Breast epithelium (tissue), 4 donors: ENCODE data around the gene AHRR. TPM values are rescaled to one million over a fixed set of nuclear protein-coding genes. Genes with fewer than 3 reads are reported as not detected.

Experiments used
- DNase-seq, 2 donors: peaks; one replicate each; pipeline ENCODE4 v3.0.0-alpha.2; 2019; ENCODE audit warnings: low spot score in 2 of 2
- H3K27ac ChIP-seq, 2 donors: fragments of 200-600 bp; sonication (generic) in 1 of 2; one replicate each; pipeline ENCODE4 v1.5.1; 2016 to 2019; ENCODE audit warnings: mild to moderate bottlenecking in 1 of 2
- H3K27me3 ChIP-seq, 2 donors: fragments of 200-600 bp; sonication (generic) in 1 of 2; one replicate each; pipeline versions ENCODE4 v1.5.1 to v1.6.0; 2017 to 2019; ENCODE audit warnings: control low read depth in 1 of 2, mild to moderate bottlenecking in 1 of 2
- H3K36me3 ChIP-seq: fragments of 200-600 bp; one replicate; pipeline ENCODE4 v1.5.1; 2019
- H3K4me1 ChIP-seq, 2 donors: fragments of 200-600 bp; sonication (generic); one replicate each; pipeline ENCODE4 v1.5.1; 2016 to 2019; ENCODE audit warnings: control low read depth in 1 of 2
- H3K4me3 ChIP-seq, 3 donors: fragments of 200-600 bp; sonication (generic); 1 replicate in 2 of 3; 2 replicates in 1 of 3; pipeline ENCODE4 v1.5.1; 2016 to 2019; ENCODE audit warnings: mild to moderate bottlenecking in 3 of 3, moderate library complexity in 2 of 3
- H3K9me3 ChIP-seq, 2 donors: fragments of 200-600 bp; sonication (generic) in 1 of 2; one replicate each; pipeline ENCODE4 v1.5.1; 2016 to 2019; ENCODE audit warnings: control low read depth in 1 of 2
- POLR2A ChIP-seq: fragments of 450-650 bp; IDR thresholded peaks from one replicate; pipeline ENCODE4 v1.6.1; 2016; ENCODE audit warnings: antibody characterized with exemption, mild to moderate bottlenecking, moderate library complexity
- POLR2AphosphoS5 ChIP-seq, 3 donors: sonication (generic); formaldehyde crosslinking; IDR thresholded peaks; one replicate each; pipeline ENCODE4 v1.6.1; 2017; ENCODE audit warnings: antibody characterized with exemption in 3 of 3
- intact Hi-C: fragments of 100-400 bp; cut with DNase I; formaldehyde crosslinking; loops from one replicate; pipeline ENCODE4 v1.15.1; 2023; ENCODE audit warnings: low total_unique reads
- total RNA-seq, 3 donors: library from RNA; depleted of rRNA; stranded (reverse); fragments of >200 nt; gene quantifications; one replicate each; pipeline ENCODE4 v1.1.0, GENCODE V29; 2016
- TF ChIP-seq, protein P1 (sequence below), 3 donors: fragments of 450-650 bp; IDR thresholded peaks; one replicate each; pipeline ENCODE4 v1.5.1; 2016 to 2017; ENCODE audit warnings: antibody characterized with exemption in 3 of 3, mild to moderate bottlenecking in 3 of 3, moderate library complexity in 3 of 3

AHRR gene
- total RNA-seq, 3 donors from 2014 or later: 0.88 to 0.98 TPM; not detected in 1

DNA sequence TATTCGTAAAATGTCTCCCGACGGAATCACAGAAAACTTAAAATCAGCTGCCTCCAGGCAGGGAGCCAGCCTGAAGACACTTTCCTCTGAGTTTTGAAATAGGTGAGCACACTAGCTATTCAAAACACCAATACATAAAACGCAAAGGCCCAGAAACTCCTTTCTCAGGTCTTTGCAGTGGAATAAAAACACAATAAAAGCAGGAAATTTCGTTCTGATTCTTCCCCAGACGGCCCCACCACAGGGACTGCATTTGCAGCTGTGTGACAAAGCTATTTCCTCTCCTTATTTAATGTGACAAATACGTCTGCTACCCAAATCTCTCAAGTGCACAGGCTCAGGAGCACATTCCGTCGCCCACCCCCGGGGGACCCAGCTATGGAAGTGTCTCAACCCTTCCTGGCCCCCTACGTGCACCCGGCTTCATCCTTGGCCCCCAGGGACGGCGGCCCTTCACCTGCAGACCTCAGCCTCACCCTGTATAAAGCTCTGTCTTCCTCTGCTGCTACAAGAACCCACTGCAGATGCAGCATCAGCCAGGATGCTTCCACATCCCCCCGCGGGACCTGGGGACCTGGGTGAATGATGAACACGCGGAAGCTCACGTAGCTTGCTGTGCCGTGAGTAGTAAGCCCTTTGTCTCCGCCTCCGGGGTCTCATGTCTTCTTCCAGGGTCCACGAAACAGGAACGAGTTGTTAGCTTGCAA lies 24.9 kb downstream of the AHRR start:
- intact Hi-C loops: no loop called here
- Histone ChIP-seq H3K4me3 (no peak overlapping the region), H3K27ac (no peak overlapping the region), H3K36me3 (no peaks in the 10 kb centered on the region), H3K4me1 (no peaks in the 10 kb centered on the region), H3K9me3 (no peaks in the 10 kb centered on the region), H3K27me3 (no peaks in the 10 kb centered on the region)
- TF ChIP-seq POLR2AphosphoS5 (IDR thresholded peaks at IDR 0.05): no peak
- TF ChIP-seq, protein P1, sequence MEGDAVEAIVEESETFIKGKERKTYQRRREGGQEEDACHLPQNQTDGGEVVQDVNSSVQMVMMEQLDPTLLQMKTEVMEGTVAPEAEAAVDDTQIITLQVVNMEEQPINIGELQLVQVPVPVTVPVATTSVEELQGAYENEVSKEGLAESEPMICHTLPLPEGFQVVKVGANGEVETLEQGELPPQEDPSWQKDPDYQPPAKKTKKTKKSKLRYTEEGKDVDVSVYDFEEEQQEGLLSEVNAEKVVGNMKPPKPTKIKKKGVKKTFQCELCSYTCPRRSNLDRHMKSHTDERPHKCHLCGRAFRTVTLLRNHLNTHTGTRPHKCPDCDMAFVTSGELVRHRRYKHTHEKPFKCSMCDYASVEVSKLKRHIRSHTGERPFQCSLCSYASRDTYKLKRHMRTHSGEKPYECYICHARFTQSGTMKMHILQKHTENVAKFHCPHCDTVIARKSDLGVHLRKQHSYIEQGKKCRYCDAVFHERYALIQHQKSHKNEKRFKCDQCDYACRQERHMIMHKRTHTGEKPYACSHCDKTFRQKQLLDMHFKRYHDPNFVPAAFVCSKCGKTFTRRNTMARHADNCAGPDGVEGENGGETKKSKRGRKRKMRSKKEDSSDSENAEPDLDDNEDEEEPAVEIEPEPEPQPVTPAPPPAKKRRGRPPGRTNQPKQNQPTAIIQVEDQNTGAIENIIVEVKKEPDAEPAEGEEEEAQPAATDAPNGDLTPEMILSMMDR (IDR thresholded peaks at IDR 0.05): no peak
- no peak for TF ChIP-seq POLR2A
- DNase-seq: peak in 1 of 2 donors; percentile 7

DNA sequence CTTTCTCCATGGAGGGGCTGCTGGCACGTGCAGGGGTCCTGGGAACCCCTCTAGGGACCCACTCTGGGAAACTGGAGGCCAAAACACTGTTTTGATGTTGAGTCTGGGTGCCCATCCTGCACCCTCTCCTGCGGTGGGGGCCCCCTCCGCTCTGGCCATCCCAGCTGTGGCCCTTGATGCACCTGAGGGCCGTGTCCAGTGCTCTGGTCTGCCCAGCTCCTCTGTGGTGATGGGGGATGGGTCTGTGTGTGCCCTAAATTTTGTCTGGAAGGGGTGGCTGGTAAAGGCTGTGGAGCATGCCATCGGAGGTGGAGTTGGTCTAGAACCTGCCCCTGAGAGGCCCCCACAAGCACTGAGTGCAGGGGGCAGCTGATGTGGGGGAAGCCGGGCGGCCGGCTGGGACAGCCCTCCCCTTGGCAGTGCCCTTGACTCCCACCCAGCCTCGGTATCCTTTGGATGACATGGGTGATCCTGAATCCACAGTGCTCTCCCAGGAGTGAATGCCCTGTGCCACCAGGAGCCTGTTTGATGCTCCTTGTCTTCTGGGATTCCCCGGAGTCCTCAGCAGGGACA lies 26.3 kb downstream of the AHRR start:
- Histone ChIP-seq H3K36me3 (no peaks in the 10 kb centered on the region), H3K4me1 (no peaks in the 10 kb centered on the region), H3K4me3 (no peak overlapping the region), H3K27me3 (no peaks in the 10 kb centered on the region), H3K27ac (no peak overlapping the region), H3K9me3 (no peaks in the 10 kb centered on the region)
- DNase-seq: peak in 1 of 2 donors; percentile 11
- intact Hi-C loops: no loop called here
- TF ChIP-seq POLR2A (no peak), POLR2AphosphoS5 (IDR thresholded peaks at IDR 0.05) (no peak)
- TF ChIP-seq, protein P1 (IDR thresholded peaks at IDR 0.05): no peak

DNA sequence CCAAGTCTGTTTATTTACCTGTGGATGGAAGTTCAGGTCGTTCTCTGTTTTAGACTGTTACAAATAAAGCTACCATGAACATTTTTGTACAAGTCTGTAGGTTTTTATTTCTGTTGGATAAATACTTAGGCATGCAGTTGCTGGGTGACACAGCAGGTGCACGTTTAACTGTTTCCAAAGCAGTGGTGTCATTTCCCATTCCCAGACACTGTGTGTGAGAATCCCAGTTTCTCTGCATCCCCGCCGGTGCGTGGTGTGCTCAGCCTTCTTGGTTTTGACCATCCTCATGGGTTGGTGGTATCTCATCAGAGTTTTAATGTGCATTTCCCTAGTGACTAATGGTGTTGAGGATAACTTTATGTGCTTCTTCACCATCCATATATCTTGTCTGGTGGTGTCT lies 27.2 kb downstream of the AHRR start:
- peak in 1 of 2 donors; percentile 15 for DNase-seq
- H3K4me3 ChIP-seq: no peak overlapping the region
- no peaks in the 10 kb centered on the region for H3K9me3 ChIP-seq
- H3K36me3 ChIP-seq: no peaks in the 10 kb centered on the region
- no peaks in the 10 kb centered on the region for H3K27me3 ChIP-seq
- intact Hi-C loops: no loop called here
- TF ChIP-seq, protein P1 (IDR thresholded peaks at IDR 0.05): no peak
- TF ChIP-seq POLR2AphosphoS5 (IDR thresholded peaks at IDR 0.05) (no peak), POLR2A (no peak)
- H3K27ac ChIP-seq: no peak overlapping the region
- H3K4me1 ChIP-seq: no peaks in the 10 kb centered on the region

DNA sequence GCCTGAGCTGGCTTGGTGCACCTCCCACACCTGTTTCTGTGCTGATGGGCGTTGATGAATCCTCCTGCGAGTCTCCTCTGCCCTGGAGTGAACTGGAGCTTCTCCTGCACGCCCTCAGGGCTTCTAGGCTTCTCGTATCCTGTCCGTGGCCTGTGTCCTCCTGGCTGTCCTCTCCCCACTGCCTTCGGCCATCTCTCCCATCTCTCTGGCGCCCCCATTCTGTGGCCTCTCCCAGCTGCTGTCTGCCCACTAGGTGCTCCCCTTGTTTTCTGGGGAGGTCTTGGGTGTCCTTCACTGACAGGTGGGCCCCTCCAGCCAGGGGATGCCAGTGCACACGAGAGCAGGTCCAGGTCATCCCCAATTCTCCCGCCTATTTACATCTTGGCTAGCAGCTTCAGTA lies 28.8 kb downstream of the AHRR start:
- H3K4me1 ChIP-seq: no peaks in the 10 kb centered on the region
- TF ChIP-seq, protein P1 (IDR thresholded peaks at IDR 0.05): no peak
- TF ChIP-seq POLR2A (no peak), POLR2AphosphoS5 (IDR thresholded peaks at IDR 0.05) (no peak)
- H3K27me3 ChIP-seq: no peaks in the 10 kb centered on the region
- intact Hi-C loops: no loop called here
- no peak overlapping the region for H3K27ac ChIP-seq
- no peaks in the 10 kb centered on the region for H3K36me3 ChIP-seq
- no peak overlapping the region for H3K4me3 ChIP-seq
- H3K9me3 ChIP-seq: no peaks in the 10 kb centered on the region
- peak in 1 of 2 donors; percentile 4 for DNase-seq

DNA sequence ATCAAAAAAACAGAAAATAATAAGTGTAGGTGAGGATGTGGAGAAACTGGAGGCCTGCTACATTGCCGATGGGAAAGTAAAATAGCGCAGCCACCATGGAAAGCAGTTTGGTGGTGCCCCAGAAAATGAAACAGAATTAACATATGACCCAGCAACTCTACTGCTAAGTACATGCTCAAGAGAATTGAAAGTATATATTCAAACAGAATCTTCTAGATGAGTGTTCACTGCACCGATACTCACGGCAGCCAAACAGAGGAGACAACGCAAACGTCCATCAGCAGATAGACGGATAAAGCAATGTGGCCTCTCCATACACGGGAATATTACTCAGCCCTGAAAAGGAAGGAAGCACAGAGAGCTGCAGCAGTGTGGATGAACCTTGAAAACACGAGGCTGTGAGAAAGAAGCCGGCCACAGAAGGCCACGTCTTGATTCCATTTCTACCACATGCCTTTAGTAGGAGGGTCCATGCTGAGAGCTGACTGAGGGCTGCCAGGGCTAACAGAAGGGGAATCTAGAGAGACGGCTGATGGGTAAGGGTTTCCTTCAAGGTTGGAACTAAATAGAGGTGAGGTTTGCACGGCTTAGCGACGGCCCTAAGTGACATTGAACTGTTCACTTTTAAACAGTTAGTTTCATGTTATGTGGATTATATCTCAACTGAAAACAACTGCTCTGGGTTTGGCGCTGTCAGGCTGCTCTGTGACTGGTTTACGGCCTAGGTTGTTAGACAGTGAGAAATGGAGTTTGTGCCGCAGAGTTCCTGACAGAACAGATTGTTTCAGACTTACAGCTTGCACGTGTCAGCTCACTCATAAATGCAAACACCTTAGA lies 29.8 kb downstream of the AHRR start:
- intact Hi-C loops: no loop called here
- H3K4me1 ChIP-seq: no peaks in the 10 kb centered on the region
- no peaks in the 10 kb centered on the region for H3K27me3 ChIP-seq
- H3K9me3 ChIP-seq: no peaks in the 10 kb centered on the region
- no peak overlapping the region for H3K27ac ChIP-seq
- DNase-seq: peak in 1 of 2 donors; percentile 4
- H3K36me3 ChIP-seq: no peaks in the 10 kb centered on the region
- TF ChIP-seq, protein P1 (IDR thresholded peaks at IDR 0.05): no peak
- TF ChIP-seq POLR2A (no peak), POLR2AphosphoS5 (IDR thresholded peaks at IDR 0.05) (no peak)
- H3K4me3 ChIP-seq: no peak overlapping the region
